Endothelial cell (in vitro differentiated cells): Measurements from ENCODE around the gene CANX. TPM values are rescaled to one million over a fixed set of nuclear protein-coding genes. Genes with fewer than 3 reads are reported as not detected.

Experiments
- DNase-seq: peaks from one replicate; pipeline ENCODE4 v3.0.0; 2021; ENCODE audit warnings: low spot score
- H3K27ac Mint-ChIP-seq: one replicate; pipeline ENCODE4 v1.8.0; 2021; ENCODE audit warnings: mixed read lengths, inconsistent platforms; ENCODE audit not compliant: unreplicated experiment
- H3K27me3 Mint-ChIP-seq: one replicate; pipeline ENCODE4 v1.8.0; 2021; ENCODE audit warnings: mild to moderate bottlenecking, moderate library complexity, mixed read lengths, inconsistent platforms; ENCODE audit not compliant: unreplicated experiment
- H3K36me3 Mint-ChIP-seq: one replicate; pipeline ENCODE4 v1.8.0; 2021; ENCODE audit warnings: mild to moderate bottlenecking, low read depth, mixed read lengths, inconsistent platforms; ENCODE audit not compliant: unreplicated experiment
- H3K4me1 Mint-ChIP-seq: one replicate; pipeline ENCODE4 v1.8.0; 2021; ENCODE audit warnings: mild to moderate bottlenecking, mixed read lengths, inconsistent platforms; ENCODE audit not compliant: unreplicated experiment
- H3K4me3 Mint-ChIP-seq: one replicate; pipeline ENCODE4 v1.8.0; 2021; ENCODE audit warnings: mild to moderate bottlenecking, mixed read lengths, inconsistent platforms; ENCODE audit not compliant: unreplicated experiment
- H3K9me3 Mint-ChIP-seq: one replicate; pipeline ENCODE4 v1.8.0; 2021; ENCODE audit warnings: mixed read lengths, inconsistent platforms; ENCODE audit not compliant: unreplicated experiment
- total RNA-seq: library from RNA; stranded (reverse); fragmentation: NEBNext Ultra II Directional; extraction: Animal tissue kit (Norgen Biotek cat#: 25700); gene quantifications from one replicate; pipeline ENCODE4 v1.2.1, GENCODE V29; 2021; ENCODE audit not compliant: unreplicated experiment
- TF ChIP-seq, protein P1 (sequence below): fragments of 200-600 bp; sonication (generic); IDR thresholded peaks from one replicate; pipeline ENCODE4 v1.5.0; 2021; ENCODE audit warnings: antibody characterized with exemption; ENCODE audit not compliant: unreplicated experiment

Gene CANX
- total RNA-seq, 1 donor from 2014 or later = 568 TPM

GRCh38 chr5:179668391-179668790 lies 30.4 kb upstream of the CANX start:
- no peaks in the 10 kb centered on the region for H3K36me3 Mint-ChIP-seq
- H3K9me3 Mint-ChIP-seq = no peaks in the 10 kb centered on the region
- TF ChIP-seq, protein P1, sequence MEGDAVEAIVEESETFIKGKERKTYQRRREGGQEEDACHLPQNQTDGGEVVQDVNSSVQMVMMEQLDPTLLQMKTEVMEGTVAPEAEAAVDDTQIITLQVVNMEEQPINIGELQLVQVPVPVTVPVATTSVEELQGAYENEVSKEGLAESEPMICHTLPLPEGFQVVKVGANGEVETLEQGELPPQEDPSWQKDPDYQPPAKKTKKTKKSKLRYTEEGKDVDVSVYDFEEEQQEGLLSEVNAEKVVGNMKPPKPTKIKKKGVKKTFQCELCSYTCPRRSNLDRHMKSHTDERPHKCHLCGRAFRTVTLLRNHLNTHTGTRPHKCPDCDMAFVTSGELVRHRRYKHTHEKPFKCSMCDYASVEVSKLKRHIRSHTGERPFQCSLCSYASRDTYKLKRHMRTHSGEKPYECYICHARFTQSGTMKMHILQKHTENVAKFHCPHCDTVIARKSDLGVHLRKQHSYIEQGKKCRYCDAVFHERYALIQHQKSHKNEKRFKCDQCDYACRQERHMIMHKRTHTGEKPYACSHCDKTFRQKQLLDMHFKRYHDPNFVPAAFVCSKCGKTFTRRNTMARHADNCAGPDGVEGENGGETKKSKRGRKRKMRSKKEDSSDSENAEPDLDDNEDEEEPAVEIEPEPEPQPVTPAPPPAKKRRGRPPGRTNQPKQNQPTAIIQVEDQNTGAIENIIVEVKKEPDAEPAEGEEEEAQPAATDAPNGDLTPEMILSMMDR = peak; percentile 80
- no peaks in the 10 kb centered on the region for H3K4me1 Mint-ChIP-seq
- peak overlapping the region; percentile 8 for H3K4me3 Mint-ChIP-seq
- peaks cover 3% of the 10 kb centered on the region for H3K27me3 Mint-ChIP-seq
- DNase-seq = peak; percentile 71
- H3K27ac Mint-ChIP-seq = no peak overlapping the region

DNA sequence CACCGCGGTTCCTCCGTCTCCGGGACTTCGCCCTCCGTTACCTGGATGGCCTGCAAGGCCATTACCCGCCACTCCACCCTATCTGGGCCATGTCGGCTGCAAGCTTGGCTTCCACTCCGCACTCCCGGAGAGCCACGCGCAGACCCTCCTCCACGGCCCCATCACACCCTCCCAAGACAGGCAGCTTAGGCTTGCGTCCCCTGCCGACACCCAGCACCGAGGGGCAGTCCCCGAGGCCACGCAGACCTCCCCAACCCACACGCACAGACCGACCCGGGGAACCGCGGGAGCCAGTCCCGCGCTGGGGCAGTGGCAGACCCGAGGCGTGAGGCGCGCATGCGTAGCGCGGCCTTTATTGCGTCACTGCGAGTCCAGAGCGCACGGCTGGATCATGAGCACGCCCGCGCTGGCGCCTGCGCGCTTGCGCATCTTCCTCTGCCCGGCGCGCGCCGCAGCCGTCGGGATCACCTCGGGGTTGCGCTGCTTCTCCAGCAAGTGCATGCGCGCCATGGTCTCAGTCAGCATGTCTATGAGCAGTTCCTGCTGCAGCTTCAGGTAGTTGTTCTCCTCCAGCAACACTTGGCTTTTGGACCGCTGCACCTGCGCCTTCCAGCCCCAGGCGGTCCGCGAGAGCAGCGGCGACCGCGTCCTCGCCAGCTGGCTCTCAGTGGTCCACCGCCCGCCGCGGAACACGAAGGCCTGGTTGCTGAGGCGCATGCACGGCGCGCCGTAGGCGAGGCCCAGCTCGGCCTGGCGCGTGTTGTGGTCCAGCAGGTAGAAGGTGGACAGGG lies 20.3 kb upstream of the CANX start:
- Mint-ChIP-seq H3K27ac (peak overlapping the region; percentile 77), H3K4me1 (peaks cover 7% of the 10 kb centered on the region), H3K36me3 (no peaks in the 10 kb centered on the region), H3K9me3 (no peaks in the 10 kb centered on the region), H3K27me3 (peaks cover 6% of the 10 kb centered on the region), H3K4me3 (peak overlapping the region; percentile 95)
- DNase-seq = peak; percentile 92
- TF ChIP-seq, protein P1 = no peak

- Mint-ChIP-seq H3K9me3 (no peaks in the 10 kb centered on the region), H3K36me3 (no peaks in the 10 kb centered on the region), H3K27me3 (peaks cover 6% of the 10 kb centered on the region), H3K4me1 (peaks cover 7% of the 10 kb centered on the region), H3K27ac (no peak overlapping the region), H3K4me3 (peak overlapping the region; percentile 95)
- TF ChIP-seq, protein P1 = peak; percentile 26
- DNase-seq = peak; percentile 69
These were observed 19.6 kb upstream of the CANX start for GRCh38 chr5:179679014-179679674.

- DNase-seq = no peak
- peak overlapping the region; percentile 4 for H3K4me3 Mint-ChIP-seq
- peaks cover 6% of the 10 kb centered on the region for H3K27me3 Mint-ChIP-seq
- no peaks in the 10 kb centered on the region for H3K36me3 Mint-ChIP-seq
- H3K27ac Mint-ChIP-seq = no peak overlapping the region
- H3K4me1 Mint-ChIP-seq = peaks cover 7% of the 10 kb centered on the region
- H3K9me3 Mint-ChIP-seq = no peaks in the 10 kb centered on the region
- TF ChIP-seq, protein P1 = no peak
These were observed 18.6 kb upstream of the CANX start for GRCh38 chr5:179680014-179680779.
